GM21529 (cell line): ENCODE data around the gene CDKAL1.
"Not testable (repeated sequence)": the region's sequence is repeated elsewhere in the genome, so short reads cannot be mapped to it uniquely, and the experiment has no call there.

Source experiments
- ATAC-seq: cut with Tn5 transposase; IDR thresholded peaks from one replicate; pipeline ENCODE4 v1.9.1; 2021; ENCODE audit not compliant: unreplicated experiment

The CDKAL1 gene

GRCh38 chr6:20549398-20549797 lies 15.1 kb downstream of the CDKAL1 start:
- ATAC-seq: not testable (repeated sequence)

- no peak for ATAC-seq
These were observed 20.1 kb downstream of the CDKAL1 start for GRCh38 chr6:20554326-20554725.

- no peak for ATAC-seq
These were observed 20.6 kb downstream of the CDKAL1 start for GRCh38 chr6:20554817-20555216.

GRCh38 chr6:20559924-20560551 lies 25.8 kb downstream of the CDKAL1 start:
- ATAC-seq: no peak

- ATAC-seq: no peak
These were observed 29.1 kb downstream of the CDKAL1 start for GRCh38 chr6:20563377-20563776.

- ATAC-seq: no peak
These were observed 30.0 kb downstream of the CDKAL1 start for GRCh38 chr6:20564269-20564668.

GRCh38 chr6:20564777-20565176 lies 30.5 kb downstream of the CDKAL1 start:
- peak; percentile 68 for ATAC-seq

- ATAC-seq: peak; percentile 45
These were observed 31.1 kb downstream of the CDKAL1 start for GRCh38 chr6:20565342-20565741.

GRCh38 chr6:20566109-20566508 lies 31.9 kb downstream of the CDKAL1 start:
- no peak for ATAC-seq

GRCh38 chr6:20569000-20569610 lies 34.8 kb downstream of the CDKAL1 start:
- no peak for ATAC-seq

- ATAC-seq: no peak
These were observed 37.0 kb downstream of the CDKAL1 start for GRCh38 chr6:20571261-20571660.

- no peak for ATAC-seq
These were observed 38.0 kb downstream of the CDKAL1 start for GRCh38 chr6:20572288-20572687.

- ATAC-seq: no peak
These were observed 38.7 kb downstream of the CDKAL1 start for GRCh38 chr6:20572940-20573339.

- ATAC-seq: no peak
These were observed 40.1 kb downstream of the CDKAL1 start for GRCh38 chr6:20574355-20574754.

GRCh38 chr6:20575125-20575524 lies 40.9 kb downstream of the CDKAL1 start:
- ATAC-seq: no peak

GRCh38 chr6:20575704-20576451 lies 41.6 kb downstream of the CDKAL1 start:
- no peak for ATAC-seq

- ATAC-seq: no peak
These were observed 43.0 kb downstream of the CDKAL1 start for GRCh38 chr6:20577173-20577688.

- ATAC-seq: no peak
These were observed 46.8 kb downstream of the CDKAL1 start for GRCh38 chr6:20581070-20581469.

GRCh38 chr6:20582586-20583443 lies 48.6 kb downstream of the CDKAL1 start:
- ATAC-seq: peak; percentile 63

- ATAC-seq: no peak
These were observed 49.2 kb downstream of the CDKAL1 start for GRCh38 chr6:20583444-20583800.

- ATAC-seq: no peak
These were observed 50.0 kb downstream of the CDKAL1 start for GRCh38 chr6:20584100-20584731.
